ENCODE results near the gene CAMSAP3. TPM values are rescaled to one million over a fixed set of nuclear protein-coding genes. Genes with fewer than 3 reads are reported as not detected.
"Not testable (repeated sequence)": the region's sequence is repeated elsewhere in the genome, so short reads cannot be mapped to it uniquely, and the experiment has no call there.

CAMSAP3 gene
- total and polyA plus RNA-seq, 7 experiments from 2014 or later, result 0.06 to 0.76 (median 0.20) TPM; not detected in 1

DNA sequence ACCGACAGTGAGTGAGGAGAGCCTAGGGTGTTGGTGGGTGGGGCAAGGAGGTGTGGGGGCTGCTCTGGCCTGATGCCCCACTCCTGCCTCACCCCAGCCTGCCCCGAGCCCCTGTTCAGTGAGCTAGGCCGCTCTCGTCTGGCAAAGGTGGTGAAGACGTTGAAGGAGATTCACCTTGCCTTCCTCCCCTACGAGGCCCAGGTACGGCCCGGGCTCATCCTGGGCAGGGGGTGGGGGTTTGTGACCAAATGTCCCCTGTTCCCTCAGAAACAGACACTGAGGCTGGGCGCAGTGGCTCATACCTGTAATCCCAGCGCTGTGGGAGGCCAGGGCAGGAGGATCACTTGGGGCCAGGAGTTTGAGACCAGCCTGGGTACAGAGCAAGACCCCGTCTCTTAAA, 45.1 kb downstream of the CAMSAP3 start:
- H3K36me3 ChIP-seq (ENCODE audit: control insufficient read depth in 2 of 3, insufficient read depth in 3 of 3, low read length in 3 of 3), result peaks cover 0 to 52% (median 3%) of the 10 kb centered on the region in 3 experiments
- Mint-ChIP-seq H3K36me3 (peaks cover 0 to 20% (median 8%) of the 10 kb centered on the region in 5 donors), H3K4me1 (peaks cover 9 to 33% (median 31%) of the 10 kb centered on the region in 7 donors), H3K9me3 (peaks cover 0 to 5% (median 0%) of the 10 kb centered on the region in 11 donors), H3K27me3 (no peaks in the 10 kb centered on the region), H3K27ac (no peak overlapping the region), H3K4me3 (no peak overlapping the region)
- POLR2A ChIA-PET, result interaction anchor here (0.6 to 0.8 kb wide), 3 partner anchors 11 to 313 kb away, joined by 3 read pairs; partner anchors contain the start of gene PET100
- DNase-seq (no peak), ATAC-seq (no peak)
- H3K27ac ChIP-seq (ENCODE audit: low read depth, low read length), result no peak overlapping the region
- H3K4me1 ChIP-seq (ENCODE audit: control insufficient read depth in 2 of 2, insufficient read depth in 2 of 2, low read length in 2 of 2), result peaks cover 10 to 18% of the 10 kb centered on the region in 2 donors
- no peaks in the 10 kb centered on the region for H3K27me3 ChIP-seq (ENCODE audit: control insufficient read depth in 2 of 2, insufficient read depth in 2 of 2, low read length in 2 of 2)
- intact Hi-C loops (cut with micrococcal nuclease), result no loop called here
- CTCF ChIA-PET, result no interaction called here
- H3K4me3 ChIP-seq (ENCODE audit: low read length), result no peak overlapping the region
- H3K9me3 ChIP-seq (ENCODE audit: control insufficient read depth in 2 of 3, low read length in 3 of 3), result no peaks in the 10 kb centered on the region

DNA sequence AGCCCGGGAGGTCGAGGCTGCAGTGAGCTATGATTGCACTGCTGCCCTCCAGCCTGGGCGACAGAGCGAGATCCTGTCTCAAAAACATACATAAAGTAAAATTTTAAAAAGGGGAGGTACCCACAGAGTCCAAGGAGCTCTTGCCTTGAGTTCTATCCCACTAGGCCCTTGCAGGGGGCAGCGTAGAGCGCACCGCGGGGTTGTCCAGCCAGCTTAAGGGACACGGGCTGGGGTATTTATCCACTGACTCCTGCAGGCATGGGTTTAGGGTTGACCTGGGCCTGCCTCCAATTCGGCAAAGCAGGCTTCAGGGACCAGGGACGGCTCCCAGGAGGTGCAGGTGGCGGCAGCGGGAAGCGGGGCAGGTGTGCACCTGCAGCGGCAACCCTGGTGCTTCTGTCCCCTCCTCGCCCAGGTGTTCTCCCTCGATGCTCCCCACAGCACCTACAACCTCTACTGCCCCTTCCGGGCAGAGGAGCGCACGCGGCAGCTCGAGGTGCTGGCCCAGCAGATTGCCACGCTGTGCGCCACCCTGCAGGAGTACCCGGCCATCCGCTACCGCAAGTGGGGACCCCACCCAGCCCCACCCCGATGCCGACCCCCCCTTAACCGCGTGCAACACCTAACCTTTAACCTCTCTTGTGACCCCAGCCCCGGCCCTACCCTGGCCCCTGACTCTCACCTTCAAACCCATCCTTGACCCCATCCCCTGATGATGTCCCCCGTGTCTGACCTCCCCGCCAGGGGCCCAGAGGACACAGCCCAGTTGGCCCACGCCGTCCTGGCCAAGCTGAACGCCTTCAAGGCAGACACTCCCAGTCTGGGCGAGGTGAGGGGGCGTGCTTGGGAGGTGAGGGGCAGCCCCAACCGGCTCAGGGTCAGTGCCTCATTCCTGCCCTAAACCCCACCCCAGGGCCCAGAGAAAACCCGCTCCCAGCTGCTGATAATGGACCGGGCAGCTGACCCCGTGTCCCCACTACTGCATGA, 45.9 kb downstream of the CAMSAP3 start:
- peaks cover 0 to 20% (median 8%) of the 10 kb centered on the region in 5 donors for H3K36me3 Mint-ChIP-seq
- Histone ChIP-seq H3K4me3 (ENCODE audit: low read length) (no peak overlapping the region), H3K27ac (ENCODE audit: low read depth, low read length) (no peak overlapping the region), H3K27me3 (ENCODE audit: control insufficient read depth in 2 of 2, insufficient read depth in 2 of 2, low read length in 2 of 2) (no peaks in the 10 kb centered on the region), H3K4me1 (ENCODE audit: control insufficient read depth in 2 of 2, insufficient read depth in 2 of 2, low read length in 2 of 2) (peaks cover 2 to 10% of the 10 kb centered on the region in 2 donors), H3K9me3 (ENCODE audit: control insufficient read depth in 2 of 3, low read length in 3 of 3) (no peaks in the 10 kb centered on the region), H3K36me3 (ENCODE audit: control insufficient read depth in 2 of 3, insufficient read depth in 3 of 3, low read length in 3 of 3) (peaks cover 0 to 59% (median 3%) of the 10 kb centered on the region in 3 experiments)
- peaks cover 9 to 31% (median 24%) of the 10 kb centered on the region in 7 donors for H3K4me1 Mint-ChIP-seq
- H3K9me3 Mint-ChIP-seq, result peaks cover 0 to 5% (median 0%) of the 10 kb centered on the region in 11 donors
- DNase-seq, result peak in 1 of 9 donors; percentile 9
- H3K27ac Mint-ChIP-seq, result no peak overlapping the region
- ATAC-seq, result no peak
- ChIA-PET POLR2A (interaction anchor here (0.6 to 1.2 kb wide), 5 partner anchors 12 to 314 kb away, joined by 3 to 4 read pairs (median 3); partner anchors contain the start of gene PET100), CTCF (interaction anchor here (0.7 kb wide), 1 partner anchor 158 kb away, joined by 3 read pairs; no protein-coding TSS in a partner anchor)
- no peak overlapping the region for H3K4me3 Mint-ChIP-seq
- H3K27me3 Mint-ChIP-seq, result no peaks in the 10 kb centered on the region
- intact Hi-C loops (cut with micrococcal nuclease), result no loop called here

GRCh38 chr19:7642295-7643030, 46.8 kb downstream of the CAMSAP3 start:
- no peaks in the 10 kb centered on the region for H3K27me3 ChIP-seq (ENCODE audit: control insufficient read depth in 2 of 2, insufficient read depth in 2 of 2, low read length in 2 of 2)
- Mint-ChIP-seq H3K36me3 (peaks cover 0 to 20% (median 8%) of the 10 kb centered on the region in 5 donors), H3K4me1 (peaks cover 9 to 31% (median 21%) of the 10 kb centered on the region in 7 donors), H3K9me3 (peaks cover 0 to 5% (median 0%) of the 10 kb centered on the region in 11 donors), H3K27ac (no peak overlapping the region), H3K4me3 (no peak overlapping the region), H3K27me3 (no peaks in the 10 kb centered on the region)
- intact Hi-C loops (cut with micrococcal nuclease), result no loop called here
- POLR2A ChIA-PET, result interaction anchor here (0.6 to 1.2 kb wide), 3 partner anchors 11 to 13 kb away, joined by 3 to 4 read pairs (median 3); partner anchors contain the start of gene PET100
- peak in 1 of 9 donors; percentile 8 for DNase-seq
- H3K36me3 ChIP-seq (ENCODE audit: control insufficient read depth in 2 of 3, insufficient read depth in 3 of 3, low read length in 3 of 3), result peaks cover 0 to 68% (median 3%) of the 10 kb centered on the region in 3 experiments
- ATAC-seq, result no peak
- no peaks in the 10 kb centered on the region for H3K9me3 ChIP-seq (ENCODE audit: control insufficient read depth in 2 of 3, low read length in 3 of 3)
- no peak overlapping the region for H3K4me3 ChIP-seq (ENCODE audit: low read length)
- no peak overlapping the region for H3K27ac ChIP-seq (ENCODE audit: low read depth, low read length)
- CTCF ChIA-PET, result interaction anchor here (0.7 kb wide), 1 partner anchor 157 kb away, joined by 3 read pairs; no protein-coding TSS in a partner anchor
- peaks cover 0 to 7% of the 10 kb centered on the region in 2 donors for H3K4me1 ChIP-seq (ENCODE audit: control insufficient read depth in 2 of 2, insufficient read depth in 2 of 2, low read length in 2 of 2)

GRCh38 chr19:7643031-7643415, 47.4 kb downstream of the CAMSAP3 start:
- Mint-ChIP-seq H3K27me3 (no peaks in the 10 kb centered on the region), H3K36me3 (peaks cover 0 to 22% (median 8%) of the 10 kb centered on the region in 5 donors), H3K4me3 (no peak overlapping the region), H3K4me1 (peaks cover 9 to 28% (median 16%) of the 10 kb centered on the region in 7 donors), H3K27ac (no peak overlapping the region), H3K9me3 (peaks cover 0 to 5% (median 0%) of the 10 kb centered on the region in 11 donors)
- no peak overlapping the region for H3K4me3 ChIP-seq (ENCODE audit: low read length)
- intact Hi-C loops (cut with micrococcal nuclease), result no loop called here
- no peak overlapping the region for H3K27ac ChIP-seq (ENCODE audit: low read depth, low read length)
- no peaks in the 10 kb centered on the region for H3K27me3 ChIP-seq (ENCODE audit: control insufficient read depth in 2 of 2, insufficient read depth in 2 of 2, low read length in 2 of 2)
- ChIA-PET CTCF (no interaction called here), POLR2A (interaction anchor here (1.0 to 1.2 kb wide), 2 partner anchors 12 kb away, joined by 3 to 4 read pairs; no protein-coding TSS in a partner anchor)
- no peaks in the 10 kb centered on the region for H3K9me3 ChIP-seq (ENCODE audit: control insufficient read depth in 2 of 3, low read length in 3 of 3)
- ATAC-seq (no peak), DNase-seq (no peak)
- peaks cover 0 to 69% (median 3%) of the 10 kb centered on the region in 3 experiments for H3K36me3 ChIP-seq (ENCODE audit: control insufficient read depth in 2 of 3, insufficient read depth in 3 of 3, low read length in 3 of 3)
- peaks cover 0 to 1% of the 10 kb centered on the region in 2 donors for H3K4me1 ChIP-seq (ENCODE audit: control insufficient read depth in 2 of 2, insufficient read depth in 2 of 2, low read length in 2 of 2)

DNA sequence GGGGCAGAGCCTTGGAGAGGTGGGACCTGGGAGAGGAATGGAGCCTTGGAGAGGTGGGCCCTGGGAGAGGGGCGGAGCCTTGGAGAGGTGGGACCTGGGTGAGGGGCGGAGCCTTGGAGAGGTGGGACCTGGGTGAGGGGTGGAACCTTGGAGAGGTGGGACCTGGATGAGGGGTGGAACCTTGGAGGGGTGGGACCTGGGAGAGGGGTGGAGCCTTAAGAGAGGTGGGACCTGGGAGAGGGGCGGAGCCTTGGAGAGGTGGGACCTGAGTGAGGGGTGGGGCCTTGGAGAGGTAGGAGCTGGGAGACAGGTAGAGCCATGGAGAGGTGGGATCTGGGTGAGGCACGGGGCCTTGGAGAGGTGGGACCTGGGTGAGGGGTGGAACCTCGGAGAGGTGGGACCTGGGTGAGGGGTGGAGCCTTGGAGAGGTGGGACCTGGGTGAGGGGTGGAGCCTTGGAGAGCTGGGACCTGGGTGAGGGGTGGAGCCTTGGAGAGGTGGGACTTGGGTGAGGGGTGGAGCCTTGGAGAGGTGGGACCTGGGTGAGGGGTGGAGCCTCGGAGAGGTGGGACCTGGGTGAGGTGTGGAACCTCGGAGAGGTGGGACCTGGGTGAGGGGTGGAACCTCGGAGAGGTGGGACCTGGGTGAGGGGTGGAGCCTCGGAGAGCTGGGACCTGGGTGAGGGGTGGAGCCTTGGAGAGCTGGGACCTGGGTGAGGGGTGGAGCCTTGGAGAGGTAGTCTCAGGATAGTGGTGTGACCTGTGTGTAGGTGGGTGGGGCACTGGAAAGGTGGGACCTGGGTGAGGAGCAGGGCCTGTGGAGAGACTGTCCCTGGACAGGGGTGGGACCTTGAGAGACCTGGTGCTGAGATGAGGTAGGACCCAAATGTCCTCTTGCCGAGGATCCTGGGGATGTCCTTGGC, 48.2 kb downstream of the CAMSAP3 start:
- DNase-seq, result peak in 1 of 9 donors; percentile 32
- peaks cover 0 to 69% (median 3%) of the 10 kb centered on the region in 3 experiments for H3K36me3 ChIP-seq (ENCODE audit: control insufficient read depth in 2 of 3, insufficient read depth in 3 of 3, low read length in 3 of 3)
- ATAC-seq; H3K27me3 ChIP-seq (ENCODE audit: control insufficient read depth in 2 of 2, insufficient read depth in 2 of 2, low read length in 2 of 2); H3K27ac ChIP-seq (ENCODE audit: low read depth, low read length); H3K9me3 ChIP-seq (ENCODE audit: control insufficient read depth in 2 of 3, low read length in 3 of 3); H3K9me3 Mint-ChIP-seq; H3K4me3 Mint-ChIP-seq; H3K4me1 ChIP-seq (ENCODE audit: control insufficient read depth in 2 of 2, insufficient read depth in 2 of 2, low read length in 2 of 2); H3K27ac Mint-ChIP-seq; intact Hi-C loops (cut with micrococcal nuclease); H3K27me3 Mint-ChIP-seq; H3K4me3 ChIP-seq (ENCODE audit: low read length): not testable (repeated sequence)
- H3K4me1 Mint-ChIP-seq, result peaks cover 9 to 24% (median 14%) of the 10 kb centered on the region in 7 donors
- ChIA-PET POLR2A (interaction anchor here (0.7 kb wide), 1 partner anchor 1927 kb away, joined by 6 read pairs; no protein-coding TSS in a partner anchor), CTCF (interaction anchor here (0.6 kb wide), 1 partner anchor 13 kb away, joined by 3 read pairs; no protein-coding TSS in a partner anchor)
- peaks cover 0 to 21% (median 8%) of the 10 kb centered on the region in 5 donors for H3K36me3 Mint-ChIP-seq

Measured in naive thymus-derived CD4-positive, alpha-beta T cell (primary cell).